Stimulated activated CD8-positive, alpha-beta memory T cell treated with anti-CD3 and anti-CD28 coated beads, Interleukin-15, amount 100 ng/mL, for 1 hour (primary cell): ENCODE data around the gene TRIM48.
"Not testable (repeated sequence)": the region's sequence is repeated elsewhere in the genome, so short reads cannot be mapped to it uniquely, and the experiment has no call there.

ENCODE experiments used
- DNase-seq: peaks from one replicate; pipeline ENCODE4 v3.0.0-alpha.2; 2020; ENCODE audit warnings: low read depth

The TRIM48 gene

DNA sequence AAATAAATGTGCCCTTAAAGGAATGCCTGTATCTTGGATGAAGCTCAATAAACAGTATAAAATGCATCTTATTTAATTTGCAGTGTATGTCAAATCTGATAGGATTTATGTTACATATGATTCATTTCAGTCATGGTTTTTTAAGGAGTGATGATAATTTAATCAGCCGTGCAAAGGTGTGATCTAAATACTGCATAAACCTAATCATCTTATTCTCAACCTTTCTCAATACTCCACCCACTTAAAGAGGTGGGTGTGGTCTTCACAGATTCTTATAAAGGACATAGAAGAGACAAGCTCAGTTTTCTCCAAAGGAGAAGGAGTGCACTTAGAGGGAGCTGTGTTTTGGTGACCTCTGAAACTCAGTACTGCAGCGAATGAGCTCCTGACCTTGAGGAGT, at the start of gene TRIM48:
Gene TRIM48, plus strand, starts transcription at position 301 of the 400 bp plus-strand sequence. CDS start 113 bp downstream, outside the sequence.
- DNase-seq = not testable (repeated sequence)

- not testable (repeated sequence) for DNase-seq
Observed at GRCh38 chr11:55238316-55238715, 23.6 kb upstream of the TRIM48 start.

DNA sequence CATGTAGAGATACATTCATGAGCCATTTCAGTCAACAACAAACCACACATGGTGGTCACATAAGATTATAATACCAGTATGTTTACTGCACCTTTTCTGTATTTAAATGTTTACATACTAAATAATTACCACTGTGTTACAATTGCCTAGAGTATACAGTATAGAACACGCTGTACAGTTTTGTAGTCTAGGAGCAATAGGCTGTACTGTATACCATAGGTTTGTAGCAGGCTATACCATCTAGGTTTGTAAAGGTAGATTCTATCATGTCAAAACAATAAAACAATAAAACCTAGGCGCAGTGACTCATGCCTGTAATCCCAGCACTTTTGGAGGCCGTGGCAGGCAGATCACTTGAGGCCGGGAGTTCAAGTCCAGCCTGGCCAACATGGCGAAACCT, 1.1 kb downstream of the TRIM48 start:
- DNase-seq = no peak
